Hepatocyte (in vitro differentiated cells): ENCODE results near the gene ANKS1B.

Experiments
- EZH2phosphoT487 ChIP-seq: fragments of 200-600 bp; sonication (generic); IDR thresholded peaks from one replicate; pipeline ENCODE4 v1.6.1; 2018; ENCODE audit warnings: antibody characterized with exemption, mild to moderate bottlenecking, low read depth, moderate library complexity; ENCODE audit not compliant: unreplicated experiment, severe bottlenecking
- TF ChIP-seq, protein P1 (sequence below): fragments of 200-600 bp; sonication (generic); IDR thresholded peaks from 2 replicates; pipeline ENCODE4 v1.5.1; 2016; ENCODE audit warnings: antibody characterized with exemption, mild to moderate bottlenecking; ENCODE audit not compliant: poor library complexity

DNA sequence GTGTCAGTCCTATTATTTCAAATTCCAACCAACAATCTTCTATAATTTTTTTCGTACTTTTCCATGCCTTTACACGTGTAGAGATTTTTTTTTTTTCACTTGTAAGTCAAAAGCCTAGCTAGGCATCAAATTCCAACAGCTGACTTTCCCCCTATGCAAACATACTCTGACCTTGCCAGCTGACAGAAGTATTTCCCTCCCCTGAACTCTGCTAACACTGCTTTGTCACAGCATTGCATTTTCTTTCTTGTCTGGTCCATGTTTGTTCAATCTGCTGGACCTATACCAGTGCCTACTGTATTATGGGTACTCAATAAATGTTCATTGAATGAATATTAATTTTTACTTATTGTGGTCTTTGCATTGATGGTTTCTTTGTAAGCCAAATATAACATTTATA lies 772.5 kb downstream of the ANKS1B start:
- TF ChIP-seq, protein P1, sequence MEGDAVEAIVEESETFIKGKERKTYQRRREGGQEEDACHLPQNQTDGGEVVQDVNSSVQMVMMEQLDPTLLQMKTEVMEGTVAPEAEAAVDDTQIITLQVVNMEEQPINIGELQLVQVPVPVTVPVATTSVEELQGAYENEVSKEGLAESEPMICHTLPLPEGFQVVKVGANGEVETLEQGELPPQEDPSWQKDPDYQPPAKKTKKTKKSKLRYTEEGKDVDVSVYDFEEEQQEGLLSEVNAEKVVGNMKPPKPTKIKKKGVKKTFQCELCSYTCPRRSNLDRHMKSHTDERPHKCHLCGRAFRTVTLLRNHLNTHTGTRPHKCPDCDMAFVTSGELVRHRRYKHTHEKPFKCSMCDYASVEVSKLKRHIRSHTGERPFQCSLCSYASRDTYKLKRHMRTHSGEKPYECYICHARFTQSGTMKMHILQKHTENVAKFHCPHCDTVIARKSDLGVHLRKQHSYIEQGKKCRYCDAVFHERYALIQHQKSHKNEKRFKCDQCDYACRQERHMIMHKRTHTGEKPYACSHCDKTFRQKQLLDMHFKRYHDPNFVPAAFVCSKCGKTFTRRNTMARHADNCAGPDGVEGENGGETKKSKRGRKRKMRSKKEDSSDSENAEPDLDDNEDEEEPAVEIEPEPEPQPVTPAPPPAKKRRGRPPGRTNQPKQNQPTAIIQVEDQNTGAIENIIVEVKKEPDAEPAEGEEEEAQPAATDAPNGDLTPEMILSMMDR = no peak
- TF ChIP-seq EZH2phosphoT487 = no peak
